ENCODE data around the gene MRPS18A. TPM values are rescaled to one million over a fixed set of nuclear protein-coding genes. Genes with fewer than 3 reads are reported as not detected.

MRPS18A gene
- total RNA-seq, 4 donors from 2014 or later = 161 to 171 (median 168) TPM

DNA sequence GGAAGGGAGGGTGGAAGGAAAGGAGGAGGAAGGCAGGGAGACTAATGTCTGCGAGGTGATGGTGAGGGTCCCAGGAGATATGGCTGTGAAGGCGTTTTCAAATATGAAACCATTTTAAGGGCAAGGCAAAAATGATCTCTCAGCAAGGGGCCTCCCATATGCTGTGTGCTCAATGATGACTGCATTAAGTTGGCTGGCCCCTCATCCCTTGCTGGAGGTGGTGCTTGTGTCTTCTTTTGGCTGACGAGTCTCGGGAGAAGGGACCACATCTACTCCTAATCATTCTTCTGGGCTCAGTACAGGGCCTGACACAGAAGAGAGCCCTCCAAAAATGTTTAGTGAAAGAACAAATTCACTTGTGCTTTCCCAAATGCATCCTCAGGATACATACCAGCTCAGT lies 23.0 kb upstream of the MRPS18A start:
- TF ChIP-seq CTCF (IDR thresholded peaks at IDR 0.05 in 4 of 5, conservative IDR thresholded peaks at IDR 0.05 in 1 of 5) = no peak
- TF ChIP-seq POLR2A (IDR thresholded peaks at IDR 0.05) = no peak
- DNase-seq (no peak), ATAC-seq (no peak)
- Histone ChIP-seq H3K4me1 (peaks cover 1 to 6% of the 10 kb centered on the region in 2 donors), H3K9me3 (no peaks in the 10 kb centered on the region), H3K27me3 (no peaks in the 10 kb centered on the region), H3K4me3 (no peak overlapping the region), H3K36me3 (no peaks in the 10 kb centered on the region), H3K27ac (no peak overlapping the region)
- intact Hi-C loops (cut with DNase I; ENCODE audit: low total_unique reads) = no loop called here
- in situ Hi-C loops (cut with MboI; ENCODE audit: low sequenced_read_pairs in 4 of 4) = no loop called here

DNA sequence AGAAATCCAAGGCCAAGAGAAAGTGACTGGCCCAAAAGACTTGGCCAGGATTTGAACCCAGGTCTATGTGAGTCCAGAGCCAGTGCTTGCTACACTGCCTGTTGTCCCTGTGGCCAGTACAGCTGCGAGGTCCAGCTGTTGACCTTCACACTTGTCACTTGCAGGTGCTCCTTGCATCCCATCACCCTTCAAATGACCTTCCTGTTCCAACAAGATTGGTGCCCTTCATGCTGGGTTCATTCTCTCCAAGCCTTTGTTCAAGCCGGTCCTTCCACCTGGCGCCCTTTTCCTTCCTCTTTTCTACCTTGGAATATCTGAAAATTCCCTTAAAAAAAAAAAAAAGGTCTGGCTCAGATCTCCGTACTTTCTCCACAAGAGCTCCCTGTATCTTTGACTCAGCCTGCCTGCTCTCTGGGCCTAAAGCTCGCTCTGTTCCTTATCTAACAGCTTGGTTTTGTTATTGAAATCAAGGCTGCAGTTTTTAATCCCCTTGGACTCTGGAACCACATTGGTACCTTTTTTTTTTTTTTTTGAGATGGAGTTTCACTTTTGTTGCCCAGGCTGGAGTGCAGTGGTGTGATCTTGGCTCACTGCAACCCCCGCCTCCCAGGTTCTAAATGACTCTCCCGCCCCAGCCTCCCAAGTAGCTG lies 22.2 kb upstream of the MRPS18A start:
- TF ChIP-seq POLR2A (IDR thresholded peaks at IDR 0.05) (no peak), CTCF (IDR thresholded peaks at IDR 0.05 in 4 of 5, conservative IDR thresholded peaks at IDR 0.05 in 1 of 5) (no peak)
- peak in 1 of 2 donors; percentile 6 for ATAC-seq
- in situ Hi-C loops (cut with MboI; ENCODE audit: low sequenced_read_pairs in 4 of 4) (no loop called here), intact Hi-C loops (cut with DNase I; ENCODE audit: low total_unique reads) (no loop called here)
- Histone ChIP-seq H3K27me3 (no peaks in the 10 kb centered on the region), H3K4me3 (no peak overlapping the region), H3K36me3 (no peaks in the 10 kb centered on the region), H3K9me3 (no peaks in the 10 kb centered on the region), H3K4me1 (peaks cover 0 to 6% of the 10 kb centered on the region in 2 donors), H3K27ac (peak overlapping the region; percentile 6 to 51 (median 29))
- DNase-seq = no peak

- peak; percentile 75 to 80 for ATAC-seq
Observed at GRCh38 chr6:43708860-43709653, 21.5 kb upstream of the MRPS18A start.

DNA sequence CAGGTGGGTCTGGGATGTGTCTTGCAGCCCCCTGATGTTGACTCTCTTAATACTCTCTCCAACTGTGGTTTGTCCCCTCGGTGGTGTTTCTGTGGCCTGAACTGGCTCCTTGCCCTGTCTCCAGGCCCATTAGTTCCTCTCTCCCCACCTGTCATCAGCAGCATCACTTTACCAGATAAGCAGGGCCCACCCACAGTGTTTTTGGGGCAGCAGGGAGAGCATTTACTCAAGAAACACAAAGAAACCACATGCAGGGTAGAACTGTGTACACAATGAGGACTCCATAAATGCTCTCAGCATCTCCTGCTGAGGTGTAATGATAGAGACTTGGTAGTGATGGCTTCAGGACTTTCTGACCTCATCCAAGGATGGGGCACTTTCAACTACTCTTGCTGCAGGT lies 20.2 kb upstream of the MRPS18A start:
- H3K4me3 ChIP-seq = no peak overlapping the region
- H3K36me3 ChIP-seq = no peaks in the 10 kb centered on the region
- TF ChIP-seq POLR2A (IDR thresholded peaks at IDR 0.05) (no peak), CTCF (IDR thresholded peaks at IDR 0.05 in 4 of 5, conservative IDR thresholded peaks at IDR 0.05 in 1 of 5) (no peak)
- DNase-seq = no peak
- no peak for ATAC-seq
- H3K4me1 ChIP-seq = peaks cover 7 to 13% of the 10 kb centered on the region in 2 donors
- H3K27ac ChIP-seq = no peak overlapping the region
- in situ Hi-C loops (cut with MboI; ENCODE audit: low sequenced_read_pairs in 4 of 4) (no loop called here), intact Hi-C loops (cut with DNase I; ENCODE audit: low total_unique reads) (no loop called here)
- no peaks in the 10 kb centered on the region for H3K27me3 ChIP-seq
- no peaks in the 10 kb centered on the region for H3K9me3 ChIP-seq

More at GRCh38 chr6:43708860-43709653, 21.5 kb upstream of the MRPS18A start:
- in situ Hi-C loops (cut with MboI; ENCODE audit: low sequenced_read_pairs in 4 of 4) (no loop called here), intact Hi-C loops (cut with DNase I; ENCODE audit: low total_unique reads) (no loop called here)
- peak in 1 of 2 donors; percentile 51 for DNase-seq
- Histone ChIP-seq H3K9me3 (no peaks in the 10 kb centered on the region), H3K4me1 (peaks cover 0 to 6% of the 10 kb centered on the region in 2 donors), H3K27me3 (no peaks in the 10 kb centered on the region), H3K36me3 (no peaks in the 10 kb centered on the region), H3K27ac (peak overlapping the region; percentile 6 to 51 (median 37)), H3K4me3 (no peak overlapping the region)
- TF ChIP-seq CTCF (IDR thresholded peaks at IDR 0.05 in 4 of 5, conservative IDR thresholded peaks at IDR 0.05 in 1 of 5) = no peak
